DOHH2 (cell line): ENCODE data around the gene ABCB1.

Experiments used
- EZH2phosphoT487 ChIP-seq: fragments of 200-600 bp; sonication (generic); IDR thresholded peaks from 2 replicates; pipeline ENCODE4 v1.6.1; 2017; ENCODE audit warnings: borderline replicate concordance, mild to moderate bottlenecking, antibody characterized with exemption, low read length, moderate library complexity, mixed read lengths
- TF ChIP-seq, protein P1 (sequence below): fragments of 200-600 bp; sonication (generic); IDR thresholded peaks from one replicate; pipeline ENCODE4 v1.5.1; 2014; ENCODE audit warnings: antibody characterized with exemption, mild to moderate bottlenecking, low read depth, low read length; ENCODE audit not compliant: poor library complexity, severe bottlenecking

DNA sequence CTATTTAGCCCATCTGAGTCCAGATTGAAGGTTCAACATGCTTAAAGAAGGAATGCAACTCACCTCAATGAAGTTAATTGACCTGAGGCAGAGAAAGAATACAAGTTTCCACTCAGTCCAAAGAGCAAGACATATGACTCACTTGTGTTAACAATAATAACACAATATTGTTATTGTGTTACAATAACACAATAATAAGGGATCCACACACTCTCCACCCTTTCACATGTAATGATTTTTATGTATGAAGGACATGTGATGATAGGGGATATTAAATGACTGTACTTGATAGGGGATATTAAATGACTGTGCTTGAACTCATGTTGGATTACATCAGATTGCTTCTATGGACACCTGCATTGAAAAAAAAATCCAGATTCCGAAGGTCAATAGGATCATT lies 3.6 kb upstream of the ABCB1 start:
- TF ChIP-seq, protein P1, sequence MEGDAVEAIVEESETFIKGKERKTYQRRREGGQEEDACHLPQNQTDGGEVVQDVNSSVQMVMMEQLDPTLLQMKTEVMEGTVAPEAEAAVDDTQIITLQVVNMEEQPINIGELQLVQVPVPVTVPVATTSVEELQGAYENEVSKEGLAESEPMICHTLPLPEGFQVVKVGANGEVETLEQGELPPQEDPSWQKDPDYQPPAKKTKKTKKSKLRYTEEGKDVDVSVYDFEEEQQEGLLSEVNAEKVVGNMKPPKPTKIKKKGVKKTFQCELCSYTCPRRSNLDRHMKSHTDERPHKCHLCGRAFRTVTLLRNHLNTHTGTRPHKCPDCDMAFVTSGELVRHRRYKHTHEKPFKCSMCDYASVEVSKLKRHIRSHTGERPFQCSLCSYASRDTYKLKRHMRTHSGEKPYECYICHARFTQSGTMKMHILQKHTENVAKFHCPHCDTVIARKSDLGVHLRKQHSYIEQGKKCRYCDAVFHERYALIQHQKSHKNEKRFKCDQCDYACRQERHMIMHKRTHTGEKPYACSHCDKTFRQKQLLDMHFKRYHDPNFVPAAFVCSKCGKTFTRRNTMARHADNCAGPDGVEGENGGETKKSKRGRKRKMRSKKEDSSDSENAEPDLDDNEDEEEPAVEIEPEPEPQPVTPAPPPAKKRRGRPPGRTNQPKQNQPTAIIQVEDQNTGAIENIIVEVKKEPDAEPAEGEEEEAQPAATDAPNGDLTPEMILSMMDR: no peak
- TF ChIP-seq EZH2phosphoT487: no peak
